DOHH2 (cell line): ENCODE results near the gene GRIN2A.

Source experiments
- EZH2phosphoT487 ChIP-seq: fragments of 200-600 bp; sonication (generic); IDR thresholded peaks from 2 replicates; pipeline ENCODE4 v1.6.1; 2017; ENCODE audit warnings: borderline replicate concordance, mild to moderate bottlenecking, antibody characterized with exemption, low read length, moderate library complexity, mixed read lengths
- TF ChIP-seq, protein P1 (sequence below): fragments of 200-600 bp; sonication (generic); IDR thresholded peaks from one replicate; pipeline ENCODE4 v1.5.1; 2014; ENCODE audit warnings: antibody characterized with exemption, mild to moderate bottlenecking, low read depth, low read length; ENCODE audit not compliant: poor library complexity, severe bottlenecking

DNA sequence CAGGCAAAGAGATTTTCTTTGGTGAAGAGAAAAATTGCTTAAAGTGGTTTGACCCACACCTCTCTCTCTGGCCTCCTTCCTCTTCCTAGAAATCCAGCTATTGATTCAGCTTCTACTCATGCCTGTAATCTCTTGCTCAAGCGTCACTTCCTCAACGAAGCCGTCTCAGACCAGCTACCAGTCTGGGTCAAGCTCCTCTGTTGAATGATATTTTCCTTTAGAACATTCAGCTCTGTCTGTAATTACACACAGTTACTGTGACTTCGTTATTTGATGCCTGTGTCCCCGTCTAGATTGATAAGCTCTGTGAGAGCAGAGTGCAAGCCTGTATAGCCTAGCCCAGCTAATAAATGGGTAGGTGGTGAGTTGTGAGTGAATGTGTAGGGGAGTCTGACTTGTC, 168.5 kb downstream of the GRIN2A start:
- TF ChIP-seq, protein P1, sequence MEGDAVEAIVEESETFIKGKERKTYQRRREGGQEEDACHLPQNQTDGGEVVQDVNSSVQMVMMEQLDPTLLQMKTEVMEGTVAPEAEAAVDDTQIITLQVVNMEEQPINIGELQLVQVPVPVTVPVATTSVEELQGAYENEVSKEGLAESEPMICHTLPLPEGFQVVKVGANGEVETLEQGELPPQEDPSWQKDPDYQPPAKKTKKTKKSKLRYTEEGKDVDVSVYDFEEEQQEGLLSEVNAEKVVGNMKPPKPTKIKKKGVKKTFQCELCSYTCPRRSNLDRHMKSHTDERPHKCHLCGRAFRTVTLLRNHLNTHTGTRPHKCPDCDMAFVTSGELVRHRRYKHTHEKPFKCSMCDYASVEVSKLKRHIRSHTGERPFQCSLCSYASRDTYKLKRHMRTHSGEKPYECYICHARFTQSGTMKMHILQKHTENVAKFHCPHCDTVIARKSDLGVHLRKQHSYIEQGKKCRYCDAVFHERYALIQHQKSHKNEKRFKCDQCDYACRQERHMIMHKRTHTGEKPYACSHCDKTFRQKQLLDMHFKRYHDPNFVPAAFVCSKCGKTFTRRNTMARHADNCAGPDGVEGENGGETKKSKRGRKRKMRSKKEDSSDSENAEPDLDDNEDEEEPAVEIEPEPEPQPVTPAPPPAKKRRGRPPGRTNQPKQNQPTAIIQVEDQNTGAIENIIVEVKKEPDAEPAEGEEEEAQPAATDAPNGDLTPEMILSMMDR, result no peak
- TF ChIP-seq EZH2phosphoT487, result no peak
